WTC11 (cell line): ENCODE results near the gene GTF2H4.

Experiments used
- TF ChIP-seq, protein P1 (sequence below): sonication (generic); formaldehyde crosslinking; IDR thresholded peaks from 2 replicates; pipeline ENCODE4 v1.8.1; 2023; ENCODE audit warnings: mild to moderate bottlenecking, missing genetic modification reagents
- TF ChIP-seq, protein P2 (sequence below): fragments of 200-600 bp; IDR thresholded peaks from 2 replicates; pipeline ENCODE4 v1.8.0; 2022; ENCODE audit warnings: antibody characterized with exemption
- TF ChIP-seq, protein P3 (sequence below): sonication (generic); formaldehyde crosslinking; IDR thresholded peaks from 2 replicates; pipeline ENCODE4 v1.8.1; 2022; ENCODE audit warnings: mild to moderate bottlenecking, missing genetic modification reagents, moderate library complexity, borderline replicate concordance
- TF ChIP-seq, protein P4 (sequence below): sonication (generic); formaldehyde crosslinking; IDR thresholded peaks from 2 replicates; pipeline ENCODE4 v1.8.0; 2022; ENCODE audit warnings: mild to moderate bottlenecking, missing genetic modification reagents

DNA sequence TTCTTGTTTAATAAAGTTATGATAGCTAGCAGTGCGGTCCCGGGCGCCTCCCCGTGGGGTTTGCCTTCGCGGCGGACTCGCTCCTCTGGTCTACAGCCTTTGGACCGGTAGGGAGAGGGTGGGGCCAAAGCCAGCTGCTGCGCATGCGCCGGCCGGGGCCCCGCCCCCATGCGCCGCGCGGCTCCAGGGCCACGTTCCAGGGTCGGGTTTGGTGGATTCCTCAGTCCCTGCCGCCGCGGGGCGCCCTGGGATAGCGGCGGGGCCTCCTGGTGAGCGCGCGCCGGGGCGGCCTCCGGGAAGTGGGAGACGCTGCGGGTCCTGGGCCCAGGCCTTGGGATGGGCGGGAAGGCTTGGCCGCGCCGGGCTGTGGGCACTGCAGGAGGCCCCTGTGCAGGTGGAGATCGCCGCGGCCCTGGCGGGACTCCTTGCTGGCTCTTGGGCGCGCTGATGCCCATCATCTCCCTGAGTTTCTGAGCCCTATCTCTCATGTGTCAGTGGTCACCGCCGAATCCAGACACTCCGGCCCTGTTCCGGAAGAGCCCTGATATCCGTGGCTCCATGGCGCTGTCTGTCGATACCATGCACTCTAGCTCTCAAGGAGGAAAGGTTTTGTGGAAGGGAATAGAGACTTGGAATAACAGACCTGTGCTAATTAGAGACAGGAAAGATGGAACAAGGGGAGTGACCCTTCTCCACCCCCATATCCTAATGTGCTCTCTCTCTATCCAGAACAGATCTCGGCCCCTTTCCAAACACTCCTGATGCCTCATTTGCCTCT lies 6.3 kb downstream of the GTF2H4 start, which contains the start of gene VARS2:
- TF ChIP-seq, protein P1, sequence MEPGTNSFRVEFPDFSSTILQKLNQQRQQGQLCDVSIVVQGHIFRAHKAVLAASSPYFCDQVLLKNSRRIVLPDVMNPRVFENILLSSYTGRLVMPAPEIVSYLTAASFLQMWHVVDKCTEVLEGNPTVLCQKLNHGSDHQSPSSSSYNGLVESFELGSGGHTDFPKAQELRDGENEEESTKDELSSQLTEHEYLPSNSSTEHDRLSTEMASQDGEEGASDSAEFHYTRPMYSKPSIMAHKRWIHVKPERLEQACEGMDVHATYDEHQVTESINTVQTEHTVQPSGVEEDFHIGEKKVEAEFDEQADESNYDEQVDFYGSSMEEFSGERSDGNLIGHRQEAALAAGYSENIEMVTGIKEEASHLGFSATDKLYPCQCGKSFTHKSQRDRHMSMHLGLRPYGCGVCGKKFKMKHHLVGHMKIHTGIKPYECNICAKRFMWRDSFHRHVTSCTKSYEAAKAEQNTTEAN (CRISPR knock-in tag) = peak; percentile 41; the same call in 1 of the 2 replicates
- TF ChIP-seq, protein P2, sequence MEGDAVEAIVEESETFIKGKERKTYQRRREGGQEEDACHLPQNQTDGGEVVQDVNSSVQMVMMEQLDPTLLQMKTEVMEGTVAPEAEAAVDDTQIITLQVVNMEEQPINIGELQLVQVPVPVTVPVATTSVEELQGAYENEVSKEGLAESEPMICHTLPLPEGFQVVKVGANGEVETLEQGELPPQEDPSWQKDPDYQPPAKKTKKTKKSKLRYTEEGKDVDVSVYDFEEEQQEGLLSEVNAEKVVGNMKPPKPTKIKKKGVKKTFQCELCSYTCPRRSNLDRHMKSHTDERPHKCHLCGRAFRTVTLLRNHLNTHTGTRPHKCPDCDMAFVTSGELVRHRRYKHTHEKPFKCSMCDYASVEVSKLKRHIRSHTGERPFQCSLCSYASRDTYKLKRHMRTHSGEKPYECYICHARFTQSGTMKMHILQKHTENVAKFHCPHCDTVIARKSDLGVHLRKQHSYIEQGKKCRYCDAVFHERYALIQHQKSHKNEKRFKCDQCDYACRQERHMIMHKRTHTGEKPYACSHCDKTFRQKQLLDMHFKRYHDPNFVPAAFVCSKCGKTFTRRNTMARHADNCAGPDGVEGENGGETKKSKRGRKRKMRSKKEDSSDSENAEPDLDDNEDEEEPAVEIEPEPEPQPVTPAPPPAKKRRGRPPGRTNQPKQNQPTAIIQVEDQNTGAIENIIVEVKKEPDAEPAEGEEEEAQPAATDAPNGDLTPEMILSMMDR = no peak
- TF ChIP-seq, protein P3, sequence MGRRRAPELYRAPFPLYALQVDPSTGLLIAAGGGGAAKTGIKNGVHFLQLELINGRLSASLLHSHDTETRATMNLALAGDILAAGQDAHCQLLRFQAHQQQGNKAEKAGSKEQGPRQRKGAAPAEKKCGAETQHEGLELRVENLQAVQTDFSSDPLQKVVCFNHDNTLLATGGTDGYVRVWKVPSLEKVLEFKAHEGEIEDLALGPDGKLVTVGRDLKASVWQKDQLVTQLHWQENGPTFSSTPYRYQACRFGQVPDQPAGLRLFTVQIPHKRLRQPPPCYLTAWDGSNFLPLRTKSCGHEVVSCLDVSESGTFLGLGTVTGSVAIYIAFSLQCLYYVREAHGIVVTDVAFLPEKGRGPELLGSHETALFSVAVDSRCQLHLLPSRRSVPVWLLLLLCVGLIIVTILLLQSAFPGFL (CRISPR knock-in tag) = peak; percentile 76; the same call in 1 of the 2 replicates
- TF ChIP-seq, protein P4, sequence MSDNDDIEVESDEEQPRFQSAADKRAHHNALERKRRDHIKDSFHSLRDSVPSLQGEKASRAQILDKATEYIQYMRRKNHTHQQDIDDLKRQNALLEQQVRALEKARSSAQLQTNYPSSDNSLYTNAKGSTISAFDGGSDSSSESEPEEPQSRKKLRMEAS = peak; percentile 75; the same call in 1 of the 2 replicates
